ENCODE data around the gene MTHFSD. TPM values are rescaled to one million over a fixed set of nuclear protein-coding genes. Genes with fewer than 3 reads are reported as not detected.

The MTHFSD gene
- total RNA-seq, 1 experiment from 2014 or later: 47.8 TPM

- Mint-ChIP-seq H3K27ac (ENCODE audit: unreplicated experiment) (no peak overlapping the region), H3K4me3 (ENCODE audit: low read depth, unreplicated experiment) (peak overlapping the region; percentile 61), H3K4me1 (ENCODE audit: low read depth, unreplicated experiment) (no peaks in the 10 kb centered on the region), H3K9me3 (ENCODE audit: low read depth, unreplicated experiment) (no peaks in the 10 kb centered on the region), H3K27me3 (ENCODE audit: unreplicated experiment) (peaks cover 98% of the 10 kb centered on the region), H3K36me3 (ENCODE audit: insufficient read depth, unreplicated experiment) (no peaks in the 10 kb centered on the region)
- no TSS peak for BruUV-seq (replicated peaks)
- intact Hi-C loops (cut with micrococcal nuclease; ENCODE audit: unreplicated experiment): loop anchor here (5.0 kb wide), 1 partner anchor 702 kb away; no protein-coding TSS in a partner anchor
- DNase-seq: no peak
- CTCF ChIA-PET: interaction anchor here (1.6 kb wide), 1 partner anchor 179 kb away, joined by 3 read pairs; no protein-coding TSS in a partner anchor
- no peak for TF ChIP-seq CTCF (IDR thresholded peaks at IDR 0.05; ENCODE audit: unreplicated experiment)
These were observed 35.9 kb downstream of the MTHFSD start for GRCh38 chr16:86519007-86519648.

GRCh38 chr16:86517652-86518258, 37.3 kb downstream of the MTHFSD start:
- no peaks in the 10 kb centered on the region for H3K36me3 Mint-ChIP-seq (ENCODE audit: insufficient read depth, unreplicated experiment)
- peaks cover 98% of the 10 kb centered on the region for H3K27me3 Mint-ChIP-seq (ENCODE audit: unreplicated experiment)
- H3K27ac Mint-ChIP-seq (ENCODE audit: unreplicated experiment): no peak overlapping the region
- intact Hi-C loops (cut with micrococcal nuclease; ENCODE audit: unreplicated experiment): loop anchor here (2.0 to 5.0 kb wide), 2 partner anchors 445 to 700 kb away; no protein-coding TSS in a partner anchor
- CTCF ChIA-PET: interaction anchor here (0.6 to 1.9 kb wide), 14 partner anchors 10 to 698 kb away, joined by 3 to 11 read pairs (median 4); no protein-coding TSS in a partner anchor
- peak; percentile 79 for DNase-seq
- no TSS peak for BruUV-seq (replicated peaks)
- peak; percentile 79 for TF ChIP-seq CTCF (IDR thresholded peaks at IDR 0.05; ENCODE audit: unreplicated experiment)
- H3K4me1 Mint-ChIP-seq (ENCODE audit: low read depth, unreplicated experiment): no peaks in the 10 kb centered on the region
- no peak overlapping the region for H3K4me3 Mint-ChIP-seq (ENCODE audit: low read depth, unreplicated experiment)
- H3K9me3 Mint-ChIP-seq (ENCODE audit: low read depth, unreplicated experiment): no peaks in the 10 kb centered on the region

DNA sequence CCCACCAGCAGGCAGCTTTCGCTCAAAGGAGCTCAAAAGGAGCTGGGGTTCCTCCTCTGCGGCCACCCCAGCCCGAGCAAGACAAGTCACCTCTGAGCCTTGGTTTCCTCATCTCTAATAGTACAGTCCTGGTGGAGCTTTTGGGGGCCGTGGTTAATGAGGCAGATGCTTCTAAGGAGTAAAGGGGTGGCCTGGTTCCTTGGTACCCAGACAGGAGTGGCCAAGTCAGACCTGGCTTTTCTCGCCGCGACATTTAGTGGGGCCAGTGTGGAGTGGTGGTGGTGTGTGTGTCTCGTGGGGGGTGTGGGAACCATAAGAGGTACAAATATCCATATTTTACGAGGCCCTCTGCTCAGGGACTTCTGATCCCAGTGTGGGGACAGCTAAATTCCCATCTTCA, 38.0 kb downstream of the MTHFSD start:
- Mint-ChIP-seq H3K36me3 (ENCODE audit: insufficient read depth, unreplicated experiment) (no peaks in the 10 kb centered on the region), H3K27me3 (ENCODE audit: unreplicated experiment) (peaks cover 98% of the 10 kb centered on the region), H3K4me3 (ENCODE audit: low read depth, unreplicated experiment) (no peak overlapping the region), H3K4me1 (ENCODE audit: low read depth, unreplicated experiment) (no peaks in the 10 kb centered on the region), H3K27ac (ENCODE audit: unreplicated experiment) (no peak overlapping the region), H3K9me3 (ENCODE audit: low read depth, unreplicated experiment) (no peaks in the 10 kb centered on the region)
- BruUV-seq (replicated peaks): no TSS peak
- DNase-seq: no peak
- CTCF ChIA-PET: interaction anchor here (1.0 to 1.9 kb wide), 7 partner anchors 11 to 698 kb away, joined by 3 to 11 read pairs (median 6); no protein-coding TSS in a partner anchor
- TF ChIP-seq CTCF (IDR thresholded peaks at IDR 0.05; ENCODE audit: unreplicated experiment): no peak
- intact Hi-C loops (cut with micrococcal nuclease; ENCODE audit: unreplicated experiment): loop anchor here (2.0 to 5.0 kb wide), 2 partner anchors 444 to 700 kb away; no protein-coding TSS in a partner anchor

GRCh38 chr16:86516623-86517003, 38.4 kb downstream of the MTHFSD start:
- CTCF ChIA-PET: interaction anchor here (1.0 to 1.9 kb wide), 4 partner anchors 10 to 697 kb away, joined by 3 to 11 read pairs (median 8); no protein-coding TSS in a partner anchor
- H3K9me3 Mint-ChIP-seq (ENCODE audit: low read depth, unreplicated experiment): no peaks in the 10 kb centered on the region
- no peak overlapping the region for H3K27ac Mint-ChIP-seq (ENCODE audit: unreplicated experiment)
- no peak for TF ChIP-seq CTCF (IDR thresholded peaks at IDR 0.05; ENCODE audit: unreplicated experiment)
- intact Hi-C loops (cut with micrococcal nuclease; ENCODE audit: unreplicated experiment): loop anchor here (2.0 to 5.0 kb wide), 2 partner anchors 444 to 699 kb away; no protein-coding TSS in a partner anchor
- H3K27me3 Mint-ChIP-seq (ENCODE audit: unreplicated experiment): peaks cover 98% of the 10 kb centered on the region
- H3K36me3 Mint-ChIP-seq (ENCODE audit: insufficient read depth, unreplicated experiment): no peaks in the 10 kb centered on the region
- BruUV-seq (replicated peaks): no TSS peak
- no peak overlapping the region for H3K4me3 Mint-ChIP-seq (ENCODE audit: low read depth, unreplicated experiment)
- H3K4me1 Mint-ChIP-seq (ENCODE audit: low read depth, unreplicated experiment): no peaks in the 10 kb centered on the region
- DNase-seq: no peak

All from Calu3 (cell line).